Thymus (tissue), 14 donors: ENCODE measurements around the gene GAGE12G. TPM values are rescaled to one million over a fixed set of nuclear protein-coding genes. Genes with fewer than 3 reads are reported as not detected.
"Not testable (repeated sequence)": the region's sequence is repeated elsewhere in the genome, so short reads cannot be mapped to it uniquely, and the experiment has no call there.

Experiments used
- DNase-seq, 9 donors: peaks; one replicate each; pipeline ENCODE4 v3.0.0-alpha.2; 2013; ENCODE audit warnings: low spot score in 9 of 9, low read depth in 6 of 9, missing footprints in 1 of 9
- H3K27ac ChIP-seq, 2 donors: one replicate each; pipeline ENCODE4 v1.5.1; 2013; ENCODE audit warnings: control low read depth in 1 of 2, low read depth in 1 of 2, low read length in 1 of 2, mild to moderate bottlenecking in 1 of 2, moderate library complexity in 1 of 2
- H3K27me3 ChIP-seq, 2 donors: one replicate each; pipeline ENCODE4 v1.5.1; 2013; ENCODE audit warnings: low read length in 1 of 2; ENCODE audit not compliant: control insufficient read depth in 2 of 2, insufficient read depth in 1 of 2
- H3K36me3 ChIP-seq, 2 donors: one replicate each; pipeline ENCODE4 v1.5.1; 2013; ENCODE audit warnings: low read length in 1 of 2, mild to moderate bottlenecking in 1 of 2, moderate library complexity in 1 of 2; ENCODE audit not compliant: control insufficient read depth in 2 of 2, insufficient read depth in 2 of 2
- H3K4me1 ChIP-seq, 2 donors: one replicate each; pipeline ENCODE4 v1.5.1; 2013; ENCODE audit warnings: low read length in 2 of 2; ENCODE audit not compliant: control insufficient read depth in 2 of 2, insufficient read depth in 2 of 2
- H3K4me3 ChIP-seq, 2 donors: one replicate each; pipeline ENCODE4 v1.5.1; 2013; ENCODE audit warnings: low read length in 2 of 2, control low read depth in 1 of 2, mild to moderate bottlenecking in 1 of 2
- H3K9me3 ChIP-seq, 2 donors: one replicate each; pipeline ENCODE4 v1.5.1; 2013; ENCODE audit warnings: low read length in 1 of 2, mild to moderate bottlenecking in 1 of 2; ENCODE audit not compliant: control insufficient read depth in 2 of 2, insufficient read depth in 1 of 2
- WGBS: extraction: QIAGEN DNeasy Blood & Tissue Kit; methylation state at CpG from one replicate; pipeline ENCODE4 v1.1.7; 2013; 5-methylcytosine and 5-hydroxymethylcytosine counted together
- long read RNA-seq, 10 donors: transcript quantifications; one replicate each; lab custom pipeline, GENCODE V29; 2026
- polyA plus RNA-seq: library from polyadenylated mRNA; stranded (reverse); fragments of 200-250 nt; gene quantifications from one replicate; pipeline ENCODE4 v1.2.3, GENCODE V29; 2013
- total RNA-seq: library from RNA; stranded (reverse); fragments of 120-200 nt; gene quantifications from one replicate; pipeline ENCODE4 v1.2.4, GENCODE V29; 2013
- donor health status: healthy.

Gene GAGE12G, protein sequence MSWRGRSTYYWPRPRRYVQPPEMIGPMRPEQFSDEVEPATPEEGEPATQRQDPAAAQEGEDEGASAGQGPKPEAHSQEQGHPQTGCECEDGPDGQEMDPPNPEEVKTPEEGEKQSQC
- not detected for total RNA-seq
- not detected for polyA plus RNA-seq
- long read RNA-seq, donor 1, result 0 reads
- long read RNA-seq, donor 2, result 0 reads
- long read RNA-seq, donor 3, result 0 reads
- long read RNA-seq, donor 4, result 0 reads
- long read RNA-seq, donor 5, result 0 reads
- long read RNA-seq, donor 6, result 0 reads
- long read RNA-seq, donor 7, result 0 reads
- long read RNA-seq, donor 8, result 0 reads
- long read RNA-seq, donor 9, result 0 reads
- long read RNA-seq, donor 10, result 0 reads

- H3K27me3 ChIP-seq, DNase-seq, H3K4me1 ChIP-seq, H3K27ac ChIP-seq, H3K9me3 ChIP-seq, H3K36me3 ChIP-seq, H3K4me3 ChIP-seq: not testable (repeated sequence)
- no CpG with 5 or more reads among the region's 16 CpGs for WGBS
Measured at GRCh38 chrX:49570100-49570499, at the start of gene GAGE12G. TSS of gene GAGE12G (plus strand) at chrX:49570400. CDS start at chrX:49571555, 1,155 bp downstream.

DNA sequence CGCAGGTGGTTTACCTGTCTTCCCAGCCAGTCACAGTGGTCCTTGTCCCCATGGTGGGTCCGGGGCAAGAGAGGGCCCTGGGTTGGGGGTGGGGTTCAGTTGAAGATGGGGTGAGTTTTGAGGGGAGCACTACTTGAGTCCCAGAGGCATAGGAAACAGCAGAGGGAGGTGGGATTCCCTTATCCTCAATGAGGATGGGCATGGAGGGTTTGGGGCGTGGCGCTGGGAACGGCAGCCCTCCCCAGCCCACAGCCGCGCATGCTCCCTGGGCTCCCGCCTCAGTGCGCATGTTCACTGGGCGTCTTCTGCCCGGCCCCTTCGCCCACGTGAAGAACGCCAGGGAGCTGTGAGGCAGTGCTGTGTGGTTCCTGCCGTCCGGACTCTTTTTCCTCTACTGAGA lies 38.3 kb upstream of the GAGE12G start, which contains the start of gene GAGE12C:
TSS of gene GAGE12C (plus strand) at position 301 of the 400 bp plus-strand sequence. CDS start 1,155 bp downstream, outside the sequence.
- not testable (repeated sequence) for H3K9me3 ChIP-seq, H3K36me3 ChIP-seq, H3K4me1 ChIP-seq, H3K4me3 ChIP-seq, H3K27ac ChIP-seq, DNase-seq, H3K27me3 ChIP-seq
- no CpG with 5 or more reads among the region's 16 CpGs for WGBS

DNA sequence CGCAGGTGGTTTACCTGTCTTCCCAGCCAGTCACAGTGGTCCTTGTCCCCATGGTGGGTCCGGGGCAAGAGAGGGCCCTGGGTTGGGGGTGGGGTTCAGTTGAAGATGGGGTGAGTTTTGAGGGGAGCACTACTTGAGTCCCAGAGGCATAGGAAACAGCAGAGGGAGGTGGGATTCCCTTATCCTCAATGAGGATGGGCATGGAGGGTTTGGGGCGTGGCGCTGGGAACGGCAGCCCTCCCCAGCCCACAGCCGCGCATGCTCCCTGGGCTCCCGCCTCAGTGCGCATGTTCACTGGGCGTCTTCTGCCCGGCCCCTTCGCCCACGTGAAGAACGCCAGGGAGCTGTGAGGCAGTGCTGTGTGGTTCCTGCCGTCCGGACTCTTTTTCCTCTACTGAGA lies 28.8 kb upstream of the GAGE12G start, which contains the start of gene GAGE12D:
TSS of gene GAGE12D (plus strand) at position 301 of the 400 bp plus-strand sequence. CDS start 1,155 bp downstream, outside the sequence.
- not testable (repeated sequence) for H3K9me3 ChIP-seq, H3K4me3 ChIP-seq
- no CpG with 5 or more reads among the region's 16 CpGs for WGBS

DNA sequence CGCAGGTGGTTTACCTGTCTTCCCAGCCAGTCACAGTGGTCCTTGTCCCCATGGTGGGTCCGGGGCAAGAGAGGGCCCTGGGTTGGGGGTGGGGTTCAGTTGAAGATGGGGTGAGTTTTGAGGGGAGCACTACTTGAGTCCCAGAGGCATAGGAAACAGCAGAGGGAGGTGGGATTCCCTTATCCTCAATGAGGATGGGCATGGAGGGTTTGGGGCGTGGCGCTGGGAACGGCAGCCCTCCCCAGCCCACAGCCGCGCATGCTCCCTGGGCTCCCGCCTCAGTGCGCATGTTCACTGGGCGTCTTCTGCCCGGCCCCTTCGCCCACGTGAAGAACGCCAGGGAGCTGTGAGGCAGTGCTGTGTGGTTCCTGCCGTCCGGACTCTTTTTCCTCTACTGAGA lies 19.2 kb upstream of the GAGE12G start, which contains the start of gene GAGE12E:
TSS of gene GAGE12E (plus strand) at position 301 of the 400 bp plus-strand sequence. CDS start 1,155 bp downstream, outside the sequence.
- no CpG with 5 or more reads among the region's 16 CpGs for WGBS

More for the DNA sequence above, 28.8 kb upstream of the GAGE12G start, which contains the start of gene GAGE12D:
- H3K4me1 ChIP-seq, DNase-seq, H3K36me3 ChIP-seq, H3K27ac ChIP-seq, H3K27me3 ChIP-seq: not testable (repeated sequence)

GRCh38 chrX:49560542-49560941 lies 9.7 kb upstream of the GAGE12G start, which contains the start of gene GAGE12F:
TSS of gene GAGE12F (plus strand) at chrX:49560842. CDS start at chrX:49561997, 1,155 bp downstream.
- not testable (repeated sequence) for H3K27ac ChIP-seq, DNase-seq, H3K36me3 ChIP-seq, H3K9me3 ChIP-seq, H3K27me3 ChIP-seq, H3K4me3 ChIP-seq, H3K4me1 ChIP-seq
- WGBS, result no CpG with 5 or more reads among the region's 16 CpGs

More for the DNA sequence above, 19.2 kb upstream of the GAGE12G start, which contains the start of gene GAGE12E:
- H3K27ac ChIP-seq, H3K4me1 ChIP-seq, H3K9me3 ChIP-seq, H3K27me3 ChIP-seq, H3K36me3 ChIP-seq, DNase-seq, H3K4me3 ChIP-seq: not testable (repeated sequence)

- WGBS, result no CpG with 5 or more reads among the region's 11 CpGs
Measured at GRCh38 chrX:49568728-49569127, 1.5 kb upstream of the GAGE12G start.

DNA sequence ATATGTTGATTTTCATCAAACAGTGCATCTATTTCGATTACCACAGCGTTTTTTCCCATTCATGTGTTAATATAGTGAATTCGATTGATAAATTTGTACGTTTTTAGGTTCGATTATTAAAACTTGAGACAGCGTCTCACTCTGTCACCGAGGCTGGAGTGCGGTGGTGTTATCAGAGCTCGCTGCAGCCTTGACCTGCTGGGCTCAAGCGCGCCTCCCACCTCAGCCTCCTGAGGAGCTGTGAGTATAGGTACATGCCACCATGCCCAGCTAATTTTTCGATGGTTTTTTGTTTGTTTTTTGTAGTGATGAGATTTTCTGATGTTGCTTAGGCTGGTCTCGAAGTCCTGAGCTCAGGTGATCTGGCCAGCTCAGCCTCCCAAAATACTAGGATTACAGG lies 1.0 kb upstream of the GAGE12G start:
- not testable (repeated sequence) for H3K9me3 ChIP-seq, H3K4me3 ChIP-seq, H3K4me1 ChIP-seq, H3K27ac ChIP-seq, H3K36me3 ChIP-seq, H3K27me3 ChIP-seq, DNase-seq
- WGBS, result no CpG with 5 or more reads among the region's 13 CpGs

More at GRCh38 chrX:49568728-49569127, 1.5 kb upstream of the GAGE12G start:
- DNase-seq, H3K4me1 ChIP-seq, H3K9me3 ChIP-seq, H3K27me3 ChIP-seq, H3K27ac ChIP-seq, H3K4me3 ChIP-seq, H3K36me3 ChIP-seq: not testable (repeated sequence)

- not testable (repeated sequence) for H3K27ac ChIP-seq, H3K4me1 ChIP-seq, DNase-seq, H3K9me3 ChIP-seq, H3K36me3 ChIP-seq, H3K4me3 ChIP-seq, H3K27me3 ChIP-seq
- WGBS, result no CpG with 5 or more reads among the region's 16 CpGs
Measured at GRCh38 chrX:49579649-49580048, 9.4 kb downstream of the GAGE12G start, which contains the start of gene GAGE12H. TSS of gene GAGE12H (plus strand) at chrX:49579949. CDS start at chrX:49581104, 1,155 bp downstream.

DNA sequence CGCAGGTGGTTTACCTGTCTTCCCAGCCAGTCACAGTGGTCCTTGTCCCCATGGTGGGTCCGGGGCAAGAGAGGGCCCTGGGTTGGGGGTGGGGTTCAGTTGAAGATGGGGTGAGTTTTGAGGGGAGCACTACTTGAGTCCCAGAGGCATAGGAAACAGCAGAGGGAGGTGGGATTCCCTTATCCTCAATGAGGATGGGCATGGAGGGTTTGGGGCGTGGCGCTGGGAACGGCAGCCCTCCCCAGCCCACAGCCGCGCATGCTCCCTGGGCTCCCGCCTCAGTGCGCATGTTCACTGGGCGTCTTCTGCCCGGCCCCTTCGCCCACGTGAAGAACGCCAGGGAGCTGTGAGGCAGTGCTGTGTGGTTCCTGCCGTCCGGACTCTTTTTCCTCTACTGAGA lies 19.0 kb downstream of the GAGE12G start, which contains the start of gene GAGE2A:
TSS of gene GAGE2A (plus strand) at position 301 of the 400 bp plus-strand sequence. CDS start 1,155 bp downstream, outside the sequence.
- no CpG with 5 or more reads among the region's 16 CpGs for WGBS
- DNase-seq, H3K27me3 ChIP-seq, H3K36me3 ChIP-seq, H3K4me1 ChIP-seq, H3K9me3 ChIP-seq, H3K27ac ChIP-seq, H3K4me3 ChIP-seq: not testable (repeated sequence)
